HepG2 (cell line): ENCODE measurements around the gene ZNF488. TPM values are rescaled to one million over a fixed set of nuclear protein-coding genes. Genes with fewer than 3 reads are reported as not detected.

Experiments
- DNMT1 ChIP-seq: sonication (generic); formaldehyde crosslinking; IDR thresholded peaks from 2 replicates; pipeline ENCODE4 v1.5.1; 2020; ENCODE audit warnings: mild to moderate bottlenecking, missing genetic modification reagents
- GLMP ChIP-seq: sonication (generic); formaldehyde crosslinking; IDR thresholded peaks from 2 replicates; pipeline ENCODE4 v1.9.0; 2021; ENCODE audit warnings: missing genetic modification reagents, mild to moderate bottlenecking, borderline replicate concordance
- KAT2B ChIP-seq: fragments of 150-350 bp; IDR thresholded peaks from 2 replicates; pipeline ENCODE4 v1.6.1; 2014; ENCODE audit warnings: low read depth, low read length, borderline replicate concordance
- NR3C1 ChIP-seq: sonication (generic); formaldehyde crosslinking; IDR thresholded peaks from 2 replicates; pipeline ENCODE4 v1.4.0; 2020; ENCODE audit warnings: missing genetic modification reagents
- PLSCR1 ChIP-seq: sonication (generic); formaldehyde crosslinking; IDR thresholded peaks from 2 replicates; pipeline ENCODE4 v1.5.0; 2020; ENCODE audit warnings: missing genetic modification reagents, mild to moderate bottlenecking, borderline replicate concordance
- RORA ChIP-seq: sonication (generic); formaldehyde crosslinking; IDR thresholded peaks from 2 replicates; pipeline ENCODE4 v1.5.0; 2020; ENCODE audit warnings: mild to moderate bottlenecking, missing genetic modification reagents, moderate library complexity
- SMYD3 ChIP-seq: sonication (generic); formaldehyde crosslinking; IDR thresholded peaks from 2 replicates; pipeline ENCODE4 v1.8.1; 2023; ENCODE audit warnings: mild to moderate bottlenecking, missing genetic modification reagents
- STAG1 ChIP-seq: sonication (generic); formaldehyde crosslinking; IDR thresholded peaks from 2 replicates; pipeline ENCODE4 v1.4.0; 2020; ENCODE audit warnings: missing genetic modification reagents
- TERF1 ChIP-seq: sonication (generic); formaldehyde crosslinking; IDR thresholded peaks from 2 replicates; pipeline ENCODE4 v1.8.0; 2022; ENCODE audit warnings: mild to moderate bottlenecking, missing genetic modification reagents, moderate library complexity
- ZFP62 ChIP-seq: sonication (generic); formaldehyde crosslinking; IDR thresholded peaks from 2 replicates; pipeline ENCODE4 v1.4.0; 2020; ENCODE audit warnings: missing genetic modification reagents
- ZNF260 ChIP-seq: sonication (generic); formaldehyde crosslinking; IDR thresholded peaks from 2 replicates; pipeline ENCODE4 v1.4.0; 2020; ENCODE audit warnings: missing genetic modification reagents, low read depth, mild to moderate bottlenecking, borderline replicate concordance
- ZNF503 ChIP-seq: sonication (generic); formaldehyde crosslinking; IDR thresholded peaks from 2 replicates; pipeline ENCODE4 v1.4.0; 2020; ENCODE audit warnings: missing genetic modification reagents
- ZNF572 ChIP-seq: sonication (generic); formaldehyde crosslinking; IDR thresholded peaks from 2 replicates; pipeline ENCODE4 v1.5.1; 2020; ENCODE audit warnings: mild to moderate bottlenecking, missing genetic modification reagents
- ZNF784 ChIP-seq: sonication (generic); formaldehyde crosslinking; IDR thresholded peaks from 2 replicates; pipeline ENCODE4 v1.5.1; 2020; ENCODE audit warnings: missing genetic modification reagents, mild to moderate bottlenecking, borderline replicate concordance
- ZSCAN12 ChIP-seq: sonication (generic); formaldehyde crosslinking; IDR thresholded peaks from 2 replicates; pipeline ENCODE4 v1.9.0; 2021; ENCODE audit warnings: mild to moderate bottlenecking, missing genetic modification reagents
- polyA plus RNA-seq, 8 experiments: library from polyadenylated mRNA; depleted of rRNA in 3 of 8; stranded (reverse) in 7 of 8; unstranded in 1 of 8; fragments of >200 nt; fragmentation: Illumina TruSeq in 4 of 8; extraction: Trizol in 4 of 8; gene quantifications; 2 replicates each; pipeline versions ENCODE4 v1.2.1 to v1.2.3, GENCODE V29; 2011 to 2016; ENCODE audit warnings: low read depth in 4 of 8, missing spikeins in 1 of 8, mixed read lengths in 1 of 8; ENCODE audit not compliant: insufficient read depth in 1 of 8
- total RNA-seq, 5 experiments: library from RNA; depleted of rRNA; stranded (reverse); fragments of >200 nt; fragmentation: Illumina TruSeq; extraction: Trizol; gene quantifications; 2 replicates each; pipeline ENCODE4 v1.2.3, GENCODE V29; 2016; ENCODE audit warnings: low read depth in 1 of 5
- TF ChIP-seq, protein P1 (sequence below): sonication (generic); formaldehyde crosslinking; IDR thresholded peaks from 2 replicates; pipeline ENCODE4 v1.8.1; 2023; ENCODE audit warnings: mild to moderate bottlenecking, missing genetic modification reagents
- TF ChIP-seq, protein P2 (sequence below): conservative IDR thresholded peaks from 2 replicates; pipeline ENCODE4 v1.6.1; 2018; ENCODE audit warnings: missing genetic modification reagents
- TF ChIP-seq, protein P3 (sequence below): sonication (generic); formaldehyde crosslinking; IDR thresholded peaks from 2 replicates; pipeline ENCODE4 v1.5.0; 2020; ENCODE audit warnings: missing genetic modification reagents

The ZNF488 gene
- total and polyA plus RNA-seq, 2 of the 13 experiments (the other 11 are each of a cell fraction or from before 2014, with no cell fraction given) = 0.13 to 0.15 TPM

DNA sequence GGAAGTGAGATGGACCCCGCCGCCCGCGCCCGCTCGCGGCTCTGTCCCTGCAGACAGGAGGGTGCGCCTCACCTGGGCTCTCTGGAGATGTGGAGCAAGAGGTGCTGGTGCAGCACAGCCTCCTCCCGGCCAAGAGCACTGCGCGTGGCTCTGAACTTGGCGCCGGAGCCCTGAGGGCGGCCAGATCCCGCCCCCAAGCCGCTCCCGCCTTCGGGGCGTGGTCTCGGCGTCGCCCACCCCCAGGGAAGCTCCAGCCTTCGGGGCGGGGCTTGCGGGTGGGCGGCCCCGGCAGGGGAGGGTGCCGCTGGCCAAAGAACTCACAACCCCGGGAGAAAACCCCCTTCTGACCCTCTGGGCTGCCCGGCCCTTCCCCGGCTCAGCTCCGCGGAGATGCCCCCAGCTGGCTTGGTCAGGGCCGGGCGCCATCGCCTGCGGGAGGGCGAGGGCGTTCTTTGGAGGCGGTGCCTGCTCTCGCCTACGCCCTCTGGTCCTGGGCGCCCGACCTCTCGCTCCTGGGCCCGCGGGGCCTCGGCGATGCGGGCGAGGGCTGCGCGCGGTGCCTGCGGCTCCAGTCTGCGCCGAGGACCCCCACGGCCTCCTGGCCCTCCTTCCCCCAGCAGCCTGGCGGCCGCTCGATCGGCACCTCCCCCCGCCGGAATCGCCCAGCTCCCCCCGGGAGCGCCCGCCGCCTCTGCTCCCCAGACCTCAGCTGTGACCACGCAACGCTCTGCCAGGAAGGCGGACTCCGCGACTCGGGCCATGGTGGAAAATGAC is at the start of gene ZNF488 (continued):
- TF ChIP-seq, protein P1, sequence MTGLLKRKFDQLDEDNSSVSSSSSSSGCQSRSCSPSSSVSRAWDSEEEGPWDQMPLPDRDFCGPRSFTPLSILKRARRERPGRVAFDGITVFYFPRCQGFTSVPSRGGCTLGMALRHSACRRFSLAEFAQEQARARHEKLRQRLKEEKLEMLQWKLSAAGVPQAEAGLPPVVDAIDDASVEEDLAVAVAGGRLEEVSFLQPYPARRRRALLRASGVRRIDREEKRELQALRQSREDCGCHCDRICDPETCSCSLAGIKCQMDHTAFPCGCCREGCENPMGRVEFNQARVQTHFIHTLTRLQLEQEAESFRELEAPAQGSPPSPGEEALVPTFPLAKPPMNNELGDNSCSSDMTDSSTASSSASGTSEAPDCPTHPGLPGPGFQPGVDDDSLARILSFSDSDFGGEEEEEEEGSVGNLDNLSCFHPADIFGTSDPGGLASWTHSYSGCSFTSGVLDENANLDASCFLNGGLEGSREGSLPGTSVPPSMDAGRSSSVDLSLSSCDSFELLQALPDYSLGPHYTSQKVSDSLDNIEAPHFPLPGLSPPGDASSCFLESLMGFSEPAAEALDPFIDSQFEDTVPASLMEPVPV (CRISPR knock-in tag) = no peak
- TF ChIP-seq ZNF503 (CRISPR knock-in tag) (no peak), SMYD3 (CRISPR knock-in tag) (no peak), KAT2B (no peak), TERF1 (CRISPR knock-in tag) (no peak), STAG1 (CRISPR knock-in tag) (no peak), ZSCAN12 (peak; percentile 19; the same call in 1 of the 2 replicates), ZNF260 (CRISPR knock-in tag) (no peak), RORA (CRISPR knock-in tag) (no peak), PLSCR1 (CRISPR knock-in tag) (no peak), ZNF572 (CRISPR knock-in tag) (no peak), ZFP62 (CRISPR knock-in tag) (no peak), DNMT1 (CRISPR knock-in tag) (no peak), ZNF784 (CRISPR knock-in tag) (no peak), NR3C1 (CRISPR knock-in tag) (no peak), GLMP (CRISPR knock-in tag) (no peak)
- TF ChIP-seq, protein P2, sequence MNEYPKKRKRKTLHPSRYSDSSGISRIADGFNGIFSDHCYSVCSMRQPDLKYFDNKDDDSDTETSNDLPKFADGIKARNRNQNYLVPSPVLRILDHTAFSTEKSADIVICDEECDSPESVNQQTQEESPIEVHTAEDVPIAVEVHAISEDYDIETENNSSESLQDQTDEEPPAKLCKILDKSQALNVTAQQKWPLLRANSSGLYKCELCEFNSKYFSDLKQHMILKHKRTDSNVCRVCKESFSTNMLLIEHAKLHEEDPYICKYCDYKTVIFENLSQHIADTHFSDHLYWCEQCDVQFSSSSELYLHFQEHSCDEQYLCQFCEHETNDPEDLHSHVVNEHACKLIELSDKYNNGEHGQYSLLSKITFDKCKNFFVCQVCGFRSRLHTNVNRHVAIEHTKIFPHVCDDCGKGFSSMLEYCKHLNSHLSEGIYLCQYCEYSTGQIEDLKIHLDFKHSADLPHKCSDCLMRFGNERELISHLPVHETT (CRISPR knock-in tag) = no peak
- TF ChIP-seq, protein P3, sequence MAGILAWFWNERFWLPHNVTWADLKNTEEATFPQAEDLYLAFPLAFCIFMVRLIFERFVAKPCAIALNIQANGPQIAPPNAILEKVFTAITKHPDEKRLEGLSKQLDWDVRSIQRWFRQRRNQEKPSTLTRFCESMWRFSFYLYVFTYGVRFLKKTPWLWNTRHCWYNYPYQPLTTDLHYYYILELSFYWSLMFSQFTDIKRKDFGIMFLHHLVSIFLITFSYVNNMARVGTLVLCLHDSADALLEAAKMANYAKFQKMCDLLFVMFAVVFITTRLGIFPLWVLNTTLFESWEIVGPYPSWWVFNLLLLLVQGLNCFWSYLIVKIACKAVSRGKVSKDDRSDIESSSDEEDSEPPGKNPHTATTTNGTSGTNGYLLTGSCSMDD = no peak
